ENCODE measurements around the gene RAPGEF5.

- TF ChIP-seq, protein P1, sequence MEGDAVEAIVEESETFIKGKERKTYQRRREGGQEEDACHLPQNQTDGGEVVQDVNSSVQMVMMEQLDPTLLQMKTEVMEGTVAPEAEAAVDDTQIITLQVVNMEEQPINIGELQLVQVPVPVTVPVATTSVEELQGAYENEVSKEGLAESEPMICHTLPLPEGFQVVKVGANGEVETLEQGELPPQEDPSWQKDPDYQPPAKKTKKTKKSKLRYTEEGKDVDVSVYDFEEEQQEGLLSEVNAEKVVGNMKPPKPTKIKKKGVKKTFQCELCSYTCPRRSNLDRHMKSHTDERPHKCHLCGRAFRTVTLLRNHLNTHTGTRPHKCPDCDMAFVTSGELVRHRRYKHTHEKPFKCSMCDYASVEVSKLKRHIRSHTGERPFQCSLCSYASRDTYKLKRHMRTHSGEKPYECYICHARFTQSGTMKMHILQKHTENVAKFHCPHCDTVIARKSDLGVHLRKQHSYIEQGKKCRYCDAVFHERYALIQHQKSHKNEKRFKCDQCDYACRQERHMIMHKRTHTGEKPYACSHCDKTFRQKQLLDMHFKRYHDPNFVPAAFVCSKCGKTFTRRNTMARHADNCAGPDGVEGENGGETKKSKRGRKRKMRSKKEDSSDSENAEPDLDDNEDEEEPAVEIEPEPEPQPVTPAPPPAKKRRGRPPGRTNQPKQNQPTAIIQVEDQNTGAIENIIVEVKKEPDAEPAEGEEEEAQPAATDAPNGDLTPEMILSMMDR (conservative IDR thresholded peaks at IDR 0.05) = no peak
- no peak for TF ChIP-seq EZH2 (IDR thresholded peaks at IDR 0.05; ENCODE audit: low read depth)
Observed at GRCh38 chr7:22325671-22326070, 31.3 kb downstream of the RAPGEF5 start.
